ENCODE measurements around the gene AFMID. TPM values are rescaled to one million over a fixed set of nuclear protein-coding genes. Genes with fewer than 3 reads are reported as not detected.

Gene AFMID
- total and polyA plus RNA-seq, 5 donors from 2014 or later: 1.8 to 5.5 (median 2.8) TPM

GRCh38 chr17:78255029-78255656, 68.0 kb downstream of the AFMID start:
- no peaks in the 10 kb centered on the region for H3K36me3 ChIP-seq (ENCODE audit: control insufficient read depth, insufficient read depth, low read length)
- ATAC-seq (ENCODE audit: low read depth in 2 of 2) (no peak), DNase-seq (no peak)
- Mint-ChIP-seq H3K4me1 (peaks cover 11 to 83% (median 40%) of the 10 kb centered on the region in 4 donors), H3K9me3 (peaks cover 0 to 1% (median 0%) of the 10 kb centered on the region in 7 donors), H3K4me3 (peak overlapping the region; percentile 74 to 90 (median 78)), H3K27me3 (peaks cover 5% of the 10 kb centered on the region), H3K27ac (peak overlapping the region in 2 of 3 donors; percentile 49 to 81), H3K36me3 (no peaks in the 10 kb centered on the region)
- H3K27me3 ChIP-seq (ENCODE audit: control insufficient read depth, insufficient read depth, low read length): no peaks in the 10 kb centered on the region
- no peak overlapping the region for H3K4me3 ChIP-seq (ENCODE audit: low read depth, low read length)
- no peak overlapping the region for H3K27ac ChIP-seq (ENCODE audit: insufficient read depth, low read length, poor library complexity, severe bottlenecking)
- H3K9me3 ChIP-seq (ENCODE audit: control insufficient read depth in 2 of 2, low read length in 2 of 2): no peaks in the 10 kb centered on the region
- H3K4me1 ChIP-seq (ENCODE audit: control insufficient read depth, insufficient read depth, low read length, poor library complexity, severe bottlenecking): peaks cover 75% of the 10 kb centered on the region

- H3K27ac Mint-ChIP-seq: peak overlapping the region; percentile 78 to 94 (median 81)
- H3K9me3 Mint-ChIP-seq: peaks cover 0 to 1% (median 0%) of the 10 kb centered on the region in 7 donors
- H3K36me3 ChIP-seq (ENCODE audit: control insufficient read depth, insufficient read depth, low read length): no peaks in the 10 kb centered on the region
- no peak overlapping the region for H3K4me3 ChIP-seq (ENCODE audit: low read depth, low read length)
- H3K36me3 Mint-ChIP-seq: no peaks in the 10 kb centered on the region
- H3K9me3 ChIP-seq (ENCODE audit: control insufficient read depth in 2 of 2, low read length in 2 of 2): no peaks in the 10 kb centered on the region
- ATAC-seq (ENCODE audit: low read depth in 2 of 2): no peak
- no peak overlapping the region for H3K27ac ChIP-seq (ENCODE audit: insufficient read depth, low read length, poor library complexity, severe bottlenecking)
- peaks cover 73% of the 10 kb centered on the region for H3K4me1 ChIP-seq (ENCODE audit: control insufficient read depth, insufficient read depth, low read length, poor library complexity, severe bottlenecking)
- no peaks in the 10 kb centered on the region for H3K27me3 ChIP-seq (ENCODE audit: control insufficient read depth, insufficient read depth, low read length)
- H3K4me3 Mint-ChIP-seq: peak overlapping the region in 3 of 4 donors; percentile 71 to 90 (median 74)
- H3K27me3 Mint-ChIP-seq: peaks cover 5% of the 10 kb centered on the region
- DNase-seq: no peak
- H3K4me1 Mint-ChIP-seq: peaks cover 12 to 81% (median 41%) of the 10 kb centered on the region in 4 donors
Measured at GRCh38 chr17:78255953-78256706, 69.0 kb downstream of the AFMID start.

GRCh38 chr17:78256707-78257591, 69.8 kb downstream of the AFMID start:
- no peaks in the 10 kb centered on the region for H3K9me3 ChIP-seq (ENCODE audit: control insufficient read depth in 2 of 2, low read length in 2 of 2)
- Mint-ChIP-seq H3K36me3 (no peaks in the 10 kb centered on the region), H3K27me3 (peaks cover 5% of the 10 kb centered on the region), H3K9me3 (peaks cover 0 to 1% (median 0%) of the 10 kb centered on the region in 7 donors), H3K27ac (peak overlapping the region; percentile 88 to 94 (median 91)), H3K4me3 (peak overlapping the region in 3 of 4 donors; percentile 71 to 89 (median 83)), H3K4me1 (peaks cover 12 to 80% (median 36%) of the 10 kb centered on the region in 4 donors)
- DNase-seq (no peak), ATAC-seq (ENCODE audit: low read depth in 2 of 2) (no peak)
- H3K36me3 ChIP-seq (ENCODE audit: control insufficient read depth, insufficient read depth, low read length): no peaks in the 10 kb centered on the region
- no peaks in the 10 kb centered on the region for H3K27me3 ChIP-seq (ENCODE audit: control insufficient read depth, insufficient read depth, low read length)
- peaks cover 69% of the 10 kb centered on the region for H3K4me1 ChIP-seq (ENCODE audit: control insufficient read depth, insufficient read depth, low read length, poor library complexity, severe bottlenecking)
- H3K4me3 ChIP-seq (ENCODE audit: low read depth, low read length): no peak overlapping the region
- H3K27ac ChIP-seq (ENCODE audit: insufficient read depth, low read length, poor library complexity, severe bottlenecking): no peak overlapping the region

Other genes starting within 250 kb of the AFMID start
- gene TNRC6C, start 228.7 kb upstream of the AFMID start, total RNA-seq: 77.1 TPM
- 1 to 10 TPM; 2.3 to 3.1 (median 2.9) TPM for gene TNRC6C, start 228.7 kb upstream of the AFMID start, polyA plus RNA-seq
- 727 TPM for gene TMC6, start 58.6 kb upstream of the AFMID start, total RNA-seq
- 100 to 1,000 TPM; 160 to 242 (median 213) TPM for gene TMC6, start 58.6 kb upstream of the AFMID start, polyA plus RNA-seq
- gene TMC8, start 56.6 kb upstream of the AFMID start, total RNA-seq: 454 TPM
- gene TMC8, start 56.6 kb upstream of the AFMID start, polyA plus RNA-seq: 10 to 100 TPM; 61.8 to 82.0 (median 74.8) TPM
- not detected for gene C17orf99, start 41.0 kb upstream of the AFMID start, total RNA-seq
- gene C17orf99, start 41.0 kb upstream of the AFMID start, polyA plus RNA-seq: not detected
- gene SYNGR2, start 18.8 kb upstream of the AFMID start, total RNA-seq: 58.5 TPM
- 100 to 1,000 TPM; 156 to 180 (median 170) TPM for gene SYNGR2, start 18.8 kb upstream of the AFMID start, polyA plus RNA-seq
- gene TK1, start 310 bp upstream of the AFMID start, total RNA-seq: 3.2 TPM
- gene TK1, start 310 bp upstream of the AFMID start, polyA plus RNA-seq: 10 to 100 TPM; 12.4 to 33.8 (median 15.0) TPM
- gene BIRC5, start 26.9 kb downstream of the AFMID start, total RNA-seq: 2.7 TPM
- 10 to 100 TPM in 1 of 4 donors, 1 to 10 TPM in 3; 2.8 to 11.5 (median 7.5) TPM for gene BIRC5, start 26.9 kb downstream of the AFMID start, polyA plus RNA-seq
- not detected for gene TMEM235, start 44.3 kb downstream of the AFMID start, total RNA-seq
- not detected for gene TMEM235, start 44.3 kb downstream of the AFMID start, polyA plus RNA-seq
- 218 TPM for gene SOCS3, start 172.7 kb downstream of the AFMID start, total RNA-seq
- 10 to 100 TPM; 26.4 to 74.2 (median 51.2) TPM for gene SOCS3, start 172.7 kb downstream of the AFMID start, polyA plus RNA-seq
- gene PGS1, start 191.3 kb downstream of the AFMID start, total RNA-seq: 50.1 TPM
- 10 to 100 TPM; 29.6 to 35.4 (median 31.5) TPM for gene PGS1, start 191.3 kb downstream of the AFMID start, polyA plus RNA-seq

Measured in CD4-positive, CD25-positive, alpha-beta regulatory T cell (primary cell).